ENCODE results near the gene SLC12A1. TPM values are rescaled to one million over a fixed set of nuclear protein-coding genes. Genes with fewer than 3 reads are reported as not detected.

The SLC12A1 gene
- polyA plus RNA-seq, 2 of the 4 experiments (the other 2 are of a cell fraction): not detected

GRCh38 chr15:48253172-48253571 is 47.1 kb downstream of the SLC12A1 start:
- FAIRE-seq (no peak), DNase-seq (ENCODE audit: low read depth in 1 of 2, low spot score in 1 of 2) (no peak), ATAC-seq (no peak)
- Histone ChIP-seq H3K9me3 (no peaks in the 10 kb centered on the region), H3K4me1 (no peaks in the 10 kb centered on the region), H3K27ac (no peak overlapping the region), H3K4me3 (no peak overlapping the region), H3K4me2 (no peak overlapping the region)
- WGBS (ENCODE audit: missing lambda C conversion rate): 4% methylated on average over 4 of the region's 4 CpGs
- ChIA-PET CTCF (interaction anchor here (1.0 kb wide), 1 partner anchor 141 kb away, joined by 5 read pairs; no protein-coding TSS in a partner anchor), POLR2A (no interaction called here)
- no peak for TF ChIP-seq JUN (IDR thresholded peaks at IDR 0.05)
- TF ChIP-seq PHF8 (IDR thresholded peaks at IDR 0.05; ENCODE audit: borderline replicate concordance, low read depth): no peak
- TF ChIP-seq USF2 (IDR thresholded peaks at IDR 0.05): no peak
- no peak for TF ChIP-seq HEYL (CRISPR knock-in tag; IDR thresholded peaks at IDR 0.05)
- TF ChIP-seq ZSCAN20 (CRISPR knock-in tag; IDR thresholded peaks at IDR 0.05): no peak
- no peak for TF ChIP-seq ELK1 (IDR thresholded peaks at IDR 0.05; ENCODE audit: low read depth, low read length)
- no peak for TF ChIP-seq CEBPB (IDR thresholded peaks at IDR 0.05)
- no peak for TF ChIP-seq KDM5A (IDR thresholded peaks at IDR 0.05)
- no peak for TF ChIP-seq GATA3 (IDR thresholded peaks at IDR 0.05; ENCODE audit: borderline replicate concordance)
- TF ChIP-seq HDAC2 (IDR thresholded peaks at IDR 0.05): no peak
- no peak for TF ChIP-seq CTCF (IDR thresholded peaks at IDR 0.05)
- TF ChIP-seq MYC (IDR thresholded peaks at IDR 0.05; ENCODE audit: borderline replicate concordance, low read length): no peak
- no peak for TF ChIP-seq ZC3H11A (IDR thresholded peaks at IDR 0.05)

GRCh38 chr15:48265135-48265534 is 59.0 kb downstream of the SLC12A1 start:
- 0% methylated on average over 1 of the region's 1 CpG for WGBS (ENCODE audit: missing lambda C conversion rate)
- no peak overlapping the region for H3K4me3 ChIP-seq
- no peak overlapping the region for H3K27ac ChIP-seq
- H3K9me3 ChIP-seq: no peaks in the 10 kb centered on the region
- ChIA-PET POLR2A (no interaction called here), CTCF (interaction anchor here (1.7 kb wide), 1 partner anchor 20 kb away, joined by 5 read pairs; no protein-coding TSS in a partner anchor)
- FAIRE-seq: no peak
- no peaks in the 10 kb centered on the region for H3K4me1 ChIP-seq
- DNase-seq (ENCODE audit: low read depth in 1 of 2, low spot score in 1 of 2): no peak
- no peak for ATAC-seq
- no peak overlapping the region for H3K4me2 ChIP-seq
- TF ChIP-seq JUNB (IDR thresholded peaks at IDR 0.05) (no peak), EHF (CRISPR knock-in tag; IDR thresholded peaks at IDR 0.05) (no peak), POLR2AphosphoS2 (conservative IDR thresholded peaks at IDR 0.05; ENCODE audit: low read length) (no peak), CBX2 (IDR thresholded peaks at IDR 0.05; ENCODE audit: borderline replicate concordance, low read depth) (no peak), CHD2 (IDR thresholded peaks at IDR 0.05; ENCODE audit: low read length, partially characterized antibody) (no peak), HES2 (IDR thresholded peaks at IDR 0.05) (no peak), KDM5A (IDR thresholded peaks at IDR 0.05) (no peak), RCOR1 (IDR thresholded peaks at IDR 0.05; ENCODE audit: low read depth, low read length) (no peak), RAD21 (conservative IDR thresholded peaks at IDR 0.05 in 1 of 2, IDR thresholded peaks at IDR 0.05 in 1 of 2) (no peak), NFE2L2 (conservative IDR thresholded peaks at IDR 0.05; ENCODE audit: low read length) (no peak), PHF8 (IDR thresholded peaks at IDR 0.05; ENCODE audit: borderline replicate concordance, low read depth) (no peak), MAFK (IDR thresholded peaks at IDR 0.05; ENCODE audit: partially characterized antibody) (no peak)
